Measurements from ENCODE around the gene LYZL2. TPM values are rescaled to one million over a fixed set of nuclear protein-coding genes. Genes with fewer than 3 reads are reported as not detected.

Gene LYZL2
- total and polyA plus RNA-seq, 9 of the 15 experiments (the other 6 are each of a cell fraction or from before 2014, with no cell fraction given) = not detected

DNA sequence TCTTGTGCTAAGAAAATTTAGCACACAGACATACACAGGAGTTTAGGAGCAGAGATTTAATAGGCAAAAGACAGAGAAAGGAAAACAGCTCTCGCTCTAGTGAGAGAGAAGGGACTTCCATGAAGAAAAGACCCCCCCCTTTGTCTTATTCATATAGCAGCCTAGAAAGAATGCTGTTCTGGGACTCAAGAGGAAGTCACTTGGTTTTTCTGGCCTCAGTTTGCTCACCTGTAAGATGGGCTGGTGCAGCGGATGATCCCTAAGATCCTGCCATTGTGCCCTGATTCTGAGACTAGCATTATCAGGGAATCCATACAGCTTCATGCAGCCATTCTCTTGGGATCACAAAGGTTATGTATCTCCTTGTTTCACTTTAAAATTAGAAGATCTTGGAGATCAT, 42.7 kb downstream of the LYZL2 start (continued):
- TF ChIP-seq, protein P1, sequence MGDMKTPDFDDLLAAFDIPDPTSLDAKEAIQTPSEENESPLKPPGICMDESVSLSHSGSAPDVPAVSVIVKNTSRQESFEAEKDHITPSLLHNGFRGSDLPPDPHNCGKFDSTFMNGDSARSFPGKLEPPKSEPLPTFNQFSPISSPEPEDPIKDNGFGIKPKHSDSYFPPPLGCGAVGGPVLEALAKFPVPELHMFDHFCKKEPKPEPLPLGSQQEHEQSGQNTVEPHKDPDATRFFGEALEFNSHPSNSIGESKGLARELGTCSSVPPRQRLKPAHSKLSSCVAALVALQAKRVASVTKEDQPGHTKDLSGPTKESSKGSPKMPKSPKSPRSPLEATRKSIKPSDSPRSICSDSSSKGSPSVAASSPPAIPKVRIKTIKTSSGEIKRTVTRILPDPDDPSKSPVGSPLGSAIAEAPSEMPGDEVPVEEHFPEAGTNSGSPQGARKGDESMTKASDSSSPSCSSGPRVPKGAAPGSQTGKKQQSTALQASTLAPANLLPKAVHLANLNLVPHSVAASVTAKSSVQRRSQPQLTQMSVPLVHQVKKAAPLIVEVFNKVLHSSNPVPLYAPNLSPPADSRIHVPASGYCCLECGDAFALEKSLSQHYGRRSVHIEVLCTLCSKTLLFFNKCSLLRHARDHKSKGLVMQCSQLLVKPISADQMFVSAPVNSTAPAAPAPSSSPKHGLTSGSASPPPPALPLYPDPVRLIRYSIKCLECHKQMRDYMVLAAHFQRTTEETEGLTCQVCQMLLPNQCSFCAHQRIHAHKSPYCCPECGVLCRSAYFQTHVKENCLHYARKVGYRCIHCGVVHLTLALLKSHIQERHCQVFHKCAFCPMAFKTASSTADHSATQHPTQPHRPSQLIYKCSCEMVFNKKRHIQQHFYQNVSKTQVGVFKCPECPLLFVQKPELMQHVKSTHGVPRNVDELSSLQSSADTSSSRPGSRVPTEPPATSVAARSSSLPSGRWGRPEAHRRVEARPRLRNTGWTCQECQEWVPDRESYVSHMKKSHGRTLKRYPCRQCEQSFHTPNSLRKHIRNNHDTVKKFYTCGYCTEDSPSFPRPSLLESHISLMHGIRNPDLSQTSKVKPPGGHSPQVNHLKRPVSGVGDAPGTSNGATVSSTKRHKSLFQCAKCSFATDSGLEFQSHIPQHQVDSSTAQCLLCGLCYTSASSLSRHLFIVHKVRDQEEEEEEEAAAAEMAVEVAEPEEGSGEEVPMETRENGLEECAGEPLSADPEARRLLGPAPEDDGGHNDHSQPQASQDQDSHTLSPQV (IDR thresholded peaks at IDR 0.05) = no peak
- TF ChIP-seq CSDE1 (IDR thresholded peaks at IDR 0.05) (no peak), ZBED1 (IDR thresholded peaks at IDR 0.05) (no peak), TAL1 (IDR thresholded peaks at IDR 0.05) (no peak), ZNF507 (tag; conservative IDR thresholded peaks at IDR 0.05) (0 out of 2 replicates have a peak, but pooled peaks have one; percentile 23), EGR1 (conservative IDR thresholded peaks at IDR 0.05) (no peak), IRF2 (CRISPR knock-in tag; IDR thresholded peaks at IDR 0.05) (no peak), ZBTB7A (IDR thresholded peaks at IDR 0.05; ENCODE audit: borderline replicate concordance, control insufficient read depth, low read depth, low read length) (no peak), DDX20 (tag; IDR thresholded peaks at IDR 0.05; ENCODE audit: low read depth) (no peak), BCOR (IDR thresholded peaks at IDR 0.05) (peak; percentile 94), RBM25 (IDR thresholded peaks at IDR 0.05; ENCODE audit: low read depth, low read length, severe bottlenecking) (peak; percentile 98), PTBP1 (IDR thresholded peaks at IDR 0.05; ENCODE audit: low read depth, low read length) (no peak), ZNF780A (CRISPR knock-in tag; IDR thresholded peaks at IDR 0.05) (no peak), KDM5B (IDR thresholded peaks at IDR 0.05; ENCODE audit: insufficient replicate concordance, low read depth, low read length) (no peak), TEAD1 (CRISPR knock-in tag; IDR thresholded peaks at IDR 0.05) (no peak), SAP30 (IDR thresholded peaks at IDR 0.05; ENCODE audit: borderline replicate concordance, insufficient read depth, low read depth, low read length, poor library complexity, severe bottlenecking) (no peak), MAFG (tag; conservative IDR thresholded peaks at IDR 0.05) (no peak), MIER1 (IDR thresholded peaks at IDR 0.05; ENCODE audit: low read depth) (no peak)
